HepG2 (cell line): ENCODE measurements around the gene ATG2A. TPM values are rescaled to one million over a fixed set of nuclear protein-coding genes. Genes with fewer than 3 reads are reported as not detected.
A peak's percentile ranks its signal among the peaks of the same experiment; 100 is the strongest.

Source experiments
- FOXA1 ChIP-seq, 2 experiments: fragments of 450-650 bp in 1 of 2; sonication (generic) in 1 of 2; formaldehyde crosslinking in 1 of 2; IDR thresholded peaks; 2 replicates each; pipeline versions ENCODE4 v1.4.0 to v1.6.1; 2016 to 2020; ENCODE audit warnings: missing genetic modification reagents in 1 of 2
- JUNB ChIP-seq: sonication (generic); formaldehyde crosslinking; IDR thresholded peaks from 2 replicates; pipeline ENCODE4 v1.8.0; 2022; ENCODE audit warnings: missing genetic modification reagents, mild to moderate bottlenecking, borderline replicate concordance
- NFE2L2 ChIP-seq: fragments of 150-350 bp; IDR thresholded peaks from 2 replicates; pipeline ENCODE4 v1.6.1; 2014; ENCODE audit warnings: low read length
- PAF1 ChIP-seq: IDR thresholded peaks from 2 replicates; pipeline ENCODE4 v1.6.1; 2016; ENCODE audit warnings: missing genetic modification reagents, missing compliant biosample characterization
- POGZ ChIP-seq: sonication (generic); formaldehyde crosslinking; IDR thresholded peaks from 2 replicates; pipeline ENCODE4 v1.4.0; 2020; ENCODE audit warnings: mild to moderate bottlenecking, missing genetic modification reagents
- SIN3A ChIP-seq: IDR thresholded peaks from 2 replicates; pipeline ENCODE4 v1.6.1; 2011; ENCODE audit warnings: low read depth, mild to moderate bottlenecking, control low read depth, low read length, borderline replicate concordance
- THAP11 ChIP-seq: IDR thresholded peaks from 2 replicates; pipeline ENCODE4 v1.6.1; 2016; ENCODE audit warnings: missing biosample characterization, missing genetic modification reagents
- ZNF12 ChIP-seq: sonication (generic); formaldehyde crosslinking; IDR thresholded peaks from 2 replicates; pipeline ENCODE4 v1.5.0; 2020; ENCODE audit warnings: missing genetic modification reagents
- ZNF350 ChIP-seq: sonication (generic); formaldehyde crosslinking; IDR thresholded peaks from 2 replicates; pipeline ENCODE4 v1.4.0; 2020; ENCODE audit warnings: mild to moderate bottlenecking, low read depth, missing genetic modification reagents, borderline replicate concordance
- ZNF652 ChIP-seq: IDR thresholded peaks from 2 replicates; pipeline ENCODE4 v1.6.1; 2016; ENCODE audit warnings: low read depth, borderline replicate concordance
- polyA plus RNA-seq, 8 experiments: library from polyadenylated mRNA; depleted of rRNA in 3 of 8; stranded (reverse) in 7 of 8; unstranded in 1 of 8; fragments of >200 nt; fragmentation: Illumina TruSeq in 4 of 8; extraction: Trizol in 4 of 8; gene quantifications; 2 replicates each; pipeline versions ENCODE4 v1.2.1 to v1.2.3, GENCODE V29; 2011 to 2016; ENCODE audit warnings: low read depth in 4 of 8, missing spikeins in 1 of 8, mixed read lengths in 1 of 8; ENCODE audit not compliant: insufficient read depth in 1 of 8
- total RNA-seq, 5 experiments: library from RNA; depleted of rRNA; stranded (reverse); fragments of >200 nt; fragmentation: Illumina TruSeq; extraction: Trizol; gene quantifications; 2 replicates each; pipeline ENCODE4 v1.2.3, GENCODE V29; 2016; ENCODE audit warnings: low read depth in 1 of 5
- TF ChIP-seq, protein P1 (sequence below): sonication (generic); formaldehyde crosslinking; IDR thresholded peaks from 2 replicates; pipeline ENCODE4 v1.4.0; 2020; ENCODE audit warnings: mild to moderate bottlenecking, missing genetic modification reagents, borderline replicate concordance
- TF ChIP-seq, protein P2 (sequence below): sonication (generic); formaldehyde crosslinking; IDR thresholded peaks from 2 replicates; pipeline ENCODE4 v1.5.1; 2020; ENCODE audit warnings: mild to moderate bottlenecking, missing genetic modification reagents
- TF ChIP-seq, protein P3 (sequence below): sonication (generic); formaldehyde crosslinking; IDR thresholded peaks from 2 replicates; pipeline ENCODE4 v1.4.0; 2020; ENCODE audit warnings: missing genetic modification reagents, borderline replicate concordance
- TF ChIP-seq, protein P4 (sequence below): IDR thresholded peaks from 2 replicates; pipeline ENCODE4 v1.6.1; 2016; ENCODE audit warnings: missing compliant biosample characterization, missing genetic modification reagents, borderline replicate concordance
- TF ChIP-seq, protein P5 (sequence below): IDR thresholded peaks from 2 replicates; pipeline ENCODE4 v1.6.1; 2016
- TF ChIP-seq, protein P6 (sequence below): sonication (generic); formaldehyde crosslinking; IDR thresholded peaks from 2 replicates; pipeline ENCODE4 v1.5.0; 2020; ENCODE audit warnings: mild to moderate bottlenecking, missing genetic modification reagents

Gene ATG2A
- total and polyA plus RNA-seq, 2 of the 13 experiments (the other 11 are each of a cell fraction or from before 2014, with no cell fraction given), result 6.7 to 8.0 TPM

DNA sequence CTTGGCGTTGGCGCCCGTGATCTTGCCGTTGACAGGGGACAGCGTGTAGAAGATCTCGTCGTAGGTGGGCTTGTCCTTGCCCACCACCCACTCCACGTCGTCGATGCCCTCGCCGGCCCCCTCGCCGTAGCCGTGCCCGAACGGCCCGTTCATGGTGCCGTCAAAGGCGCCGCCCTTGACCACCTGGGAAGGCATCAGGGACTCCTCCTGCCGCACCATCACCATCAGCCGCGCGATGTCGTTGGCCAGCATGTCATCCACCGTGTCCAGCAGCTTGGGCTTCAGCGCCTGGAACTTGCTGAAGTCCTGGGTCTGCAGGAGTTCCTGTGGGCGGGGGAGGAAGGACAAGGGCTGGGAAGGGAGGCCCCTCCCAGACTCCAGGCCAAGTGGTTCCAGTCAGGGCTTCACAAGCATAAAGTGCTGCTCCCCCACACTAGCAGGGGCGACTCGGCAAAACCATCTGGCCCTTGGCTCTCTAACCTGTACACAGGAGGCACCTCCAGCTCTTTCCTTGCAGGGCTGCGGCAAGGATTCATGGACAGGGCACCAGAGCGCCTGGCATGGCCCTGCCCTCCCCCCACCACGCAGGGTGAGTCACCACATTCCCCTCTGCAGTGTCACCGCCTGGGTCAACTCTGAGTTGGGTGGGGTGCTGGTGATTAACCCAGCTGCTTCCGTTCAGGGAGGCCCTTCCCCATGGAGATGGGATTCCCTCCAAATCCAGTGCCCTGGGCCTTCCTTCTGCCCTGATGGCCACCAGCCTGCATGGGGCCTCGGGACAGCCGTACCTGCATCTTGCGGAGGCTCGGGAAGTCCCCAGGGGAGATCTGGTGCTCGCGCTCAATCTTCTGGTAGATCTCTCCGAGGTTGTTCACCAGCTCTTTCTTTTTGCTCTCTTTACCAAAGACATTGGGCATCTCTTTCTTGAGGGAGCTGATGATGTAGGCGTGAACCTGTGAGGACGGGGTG is 62.2 kb downstream of the ATG2A start (continued):
- TF ChIP-seq, protein P1, sequence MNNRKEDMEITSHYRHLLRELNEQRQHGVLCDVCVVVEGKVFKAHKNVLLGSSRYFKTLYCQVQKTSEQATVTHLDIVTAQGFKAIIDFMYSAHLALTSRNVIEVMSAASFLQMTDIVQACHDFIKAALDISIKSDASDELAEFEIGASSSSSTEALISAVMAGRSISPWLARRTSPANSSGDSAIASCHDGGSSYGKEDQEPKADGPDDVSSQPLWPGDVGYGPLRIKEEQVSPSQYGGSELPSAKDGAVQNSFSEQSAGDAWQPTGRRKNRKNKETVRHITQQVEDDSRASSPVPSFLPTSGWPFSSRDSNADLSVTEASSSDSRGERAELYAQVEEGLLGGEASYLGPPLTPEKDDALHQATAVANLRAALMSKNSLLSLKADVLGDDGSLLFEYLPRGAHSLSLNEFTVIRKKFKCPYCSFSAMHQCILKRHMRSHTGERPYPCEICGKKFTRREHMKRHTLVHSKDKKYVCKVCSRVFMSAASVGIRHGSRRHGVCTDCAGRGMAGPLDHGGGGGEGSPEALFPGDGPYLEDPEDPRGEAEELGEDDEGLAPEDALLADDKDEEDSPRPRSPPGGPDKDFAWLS (CRISPR knock-in tag), result no peak
- peak; percentile 95 for TF ChIP-seq JUNB (CRISPR knock-in tag)
- TF ChIP-seq, protein P2, sequence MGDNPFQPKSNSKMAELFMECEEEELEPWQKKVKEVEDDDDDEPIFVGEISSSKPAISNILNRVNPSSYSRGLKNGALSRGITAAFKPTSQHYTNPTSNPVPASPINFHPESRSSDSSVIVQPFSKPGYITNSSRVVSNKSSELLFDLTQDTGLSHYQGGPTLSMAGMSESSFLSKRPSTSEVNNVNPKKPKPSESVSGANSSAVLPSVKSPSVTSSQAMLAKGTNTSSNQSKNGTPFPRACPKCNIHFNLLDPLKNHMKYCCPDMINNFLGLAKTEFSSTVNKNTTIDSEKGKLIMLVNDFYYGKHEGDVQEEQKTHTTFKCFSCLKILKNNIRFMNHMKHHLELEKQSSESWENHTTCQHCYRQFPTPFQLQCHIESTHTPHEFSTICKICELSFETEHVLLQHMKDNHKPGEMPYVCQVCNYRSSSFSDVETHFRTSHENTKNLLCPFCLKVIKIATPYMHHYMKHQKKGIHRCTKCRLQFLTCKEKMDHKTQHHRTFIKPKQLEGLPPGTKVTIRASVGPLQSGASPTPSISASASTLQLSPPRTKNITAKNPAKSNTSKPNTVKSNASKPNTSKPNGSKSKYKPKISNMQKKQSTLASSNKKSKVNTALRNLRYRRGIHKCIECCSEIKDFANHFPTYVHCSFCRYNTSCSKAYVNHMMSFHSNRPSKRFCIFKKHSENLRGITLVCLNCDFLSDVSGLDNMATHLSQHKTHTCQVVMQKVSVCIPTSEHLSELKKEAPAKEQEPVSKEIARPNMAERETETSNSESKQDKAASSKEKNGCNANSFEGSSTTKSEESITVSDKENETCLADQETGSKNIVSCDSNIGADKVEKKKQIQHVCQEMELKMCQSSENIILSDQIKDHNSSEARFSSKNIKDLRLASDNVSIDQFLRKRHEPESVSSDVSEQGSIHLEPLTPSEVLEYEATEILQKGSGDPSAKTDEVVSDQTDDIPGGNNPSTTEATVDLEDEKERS (CRISPR knock-in tag), result no peak
- TF ChIP-seq PAF1, result no peak
- TF ChIP-seq, protein P3, sequence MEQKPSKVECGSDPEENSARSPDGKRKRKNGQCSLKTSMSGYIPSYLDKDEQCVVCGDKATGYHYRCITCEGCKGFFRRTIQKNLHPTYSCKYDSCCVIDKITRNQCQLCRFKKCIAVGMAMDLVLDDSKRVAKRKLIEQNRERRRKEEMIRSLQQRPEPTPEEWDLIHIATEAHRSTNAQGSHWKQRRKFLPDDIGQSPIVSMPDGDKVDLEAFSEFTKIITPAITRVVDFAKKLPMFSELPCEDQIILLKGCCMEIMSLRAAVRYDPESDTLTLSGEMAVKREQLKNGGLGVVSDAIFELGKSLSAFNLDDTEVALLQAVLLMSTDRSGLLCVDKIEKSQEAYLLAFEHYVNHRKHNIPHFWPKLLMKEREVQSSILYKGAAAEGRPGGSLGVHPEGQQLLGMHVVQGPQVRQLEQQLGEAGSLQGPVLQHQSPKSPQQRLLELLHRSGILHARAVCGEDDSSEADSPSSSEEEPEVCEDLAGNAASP (CRISPR knock-in tag), result no peak
- TF ChIP-seq POGZ (CRISPR knock-in tag), result no peak
- TF ChIP-seq, protein P4, sequence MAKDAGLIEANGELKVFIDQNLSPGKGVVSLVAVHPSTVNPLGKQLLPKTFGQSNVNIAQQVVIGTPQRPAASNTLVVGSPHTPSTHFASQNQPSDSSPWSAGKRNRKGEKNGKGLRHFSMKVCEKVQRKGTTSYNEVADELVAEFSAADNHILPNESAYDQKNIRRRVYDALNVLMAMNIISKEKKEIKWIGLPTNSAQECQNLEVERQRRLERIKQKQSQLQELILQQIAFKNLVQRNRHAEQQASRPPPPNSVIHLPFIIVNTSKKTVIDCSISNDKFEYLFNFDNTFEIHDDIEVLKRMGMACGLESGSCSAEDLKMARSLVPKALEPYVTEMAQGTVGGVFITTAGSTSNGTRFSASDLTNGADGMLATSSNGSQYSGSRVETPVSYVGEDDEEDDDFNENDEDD (CRISPR knock-in tag), result peak; percentile 12; the same call in 1 of the 2 replicates
- TF ChIP-seq SIN3A, result 0 out of 2 replicates have a peak, but pooled peaks have one; percentile 18
- TF ChIP-seq, protein P5, sequence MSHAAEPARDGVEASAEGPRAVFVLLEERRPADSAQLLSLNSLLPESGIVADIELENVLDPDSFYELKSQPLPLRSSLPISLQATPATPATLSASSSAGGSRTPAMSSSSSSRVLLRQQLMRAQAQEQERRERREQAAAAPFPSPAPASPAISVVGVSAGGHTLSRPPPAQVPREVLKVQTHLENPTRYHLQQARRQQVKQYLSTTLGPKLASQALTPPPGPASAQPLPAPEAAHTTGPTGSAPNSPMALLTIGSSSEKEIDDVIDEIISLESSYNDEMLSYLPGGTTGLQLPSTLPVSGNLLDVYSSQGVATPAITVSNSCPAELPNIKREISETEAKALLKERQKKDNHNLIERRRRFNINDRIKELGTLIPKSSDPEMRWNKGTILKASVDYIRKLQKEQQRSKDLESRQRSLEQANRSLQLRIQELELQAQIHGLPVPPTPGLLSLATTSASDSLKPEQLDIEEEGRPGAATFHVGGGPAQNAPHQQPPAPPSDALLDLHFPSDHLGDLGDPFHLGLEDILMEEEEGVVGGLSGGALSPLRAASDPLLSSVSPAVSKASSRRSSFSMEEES (CRISPR knock-in tag), result 0 out of 2 replicates have a peak, but pooled peaks have one; percentile 19
- TF ChIP-seq FOXA1 (IDR thresholded peaks at IDR 0.05), result no peak
- peak; percentile 68 for TF ChIP-seq FOXA1 (CRISPR knock-in tag; IDR thresholded peaks at IDR 0.05)
- TF ChIP-seq ZNF12, result no peak
- peak; percentile 55; the same call in 1 of the 2 replicates for TF ChIP-seq THAP11 (CRISPR knock-in tag)
- no peak for TF ChIP-seq NFE2L2
- TF ChIP-seq, protein P6, sequence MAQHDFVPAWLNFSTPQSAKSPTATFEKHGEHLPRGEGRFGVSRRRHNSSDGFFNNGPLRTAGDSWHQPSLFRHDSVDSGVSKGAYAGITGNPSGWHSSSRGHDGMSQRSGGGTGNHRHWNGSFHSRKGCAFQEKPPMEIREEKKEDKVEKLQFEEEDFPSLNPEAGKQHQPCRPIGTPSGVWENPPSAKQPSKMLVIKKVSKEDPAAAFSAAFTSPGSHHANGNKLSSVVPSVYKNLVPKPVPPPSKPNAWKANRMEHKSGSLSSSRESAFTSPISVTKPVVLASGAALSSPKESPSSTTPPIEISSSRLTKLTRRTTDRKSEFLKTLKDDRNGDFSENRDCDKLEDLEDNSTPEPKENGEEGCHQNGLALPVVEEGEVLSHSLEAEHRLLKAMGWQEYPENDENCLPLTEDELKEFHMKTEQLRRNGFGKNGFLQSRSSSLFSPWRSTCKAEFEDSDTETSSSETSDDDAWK (CRISPR knock-in tag), result no peak
- 0 out of 2 replicates have a peak, but pooled peaks have one; percentile 48 for TF ChIP-seq ZNF350 (CRISPR knock-in tag)
- peak; percentile 28; the same call in 1 of the 2 replicates for TF ChIP-seq ZNF652
